Measurements from ENCODE around the gene HYI.

GRCh38 chr1:43438953-43439581 is 14.7 kb downstream of the HYI start:
- TF ChIP-seq POLR2A (IDR thresholded peaks at IDR 0.05) (no peak), CTCF (IDR thresholded peaks at IDR 0.05) (no peak), POLR2AphosphoS5 (IDR thresholded peaks at IDR 0.05) (no peak)
